Trophoblast cell (in vitro differentiated cells and primary cell): ENCODE measurements around the gene GTF3C2.

Source experiments
- DNase-seq, 2 donors: peaks; one replicate each; pipeline ENCODE4 v3.0.0-alpha.2; 2016
- H2AFZ ChIP-seq: 2 replicates; pipeline ENCODE4 v1.6.1; 2013; ENCODE audit warnings: low read length, moderate library complexity, mild to moderate bottlenecking; ENCODE audit not compliant: insufficient read depth, poor library complexity
- H2AK5ac ChIP-seq: 2 replicates; pipeline ENCODE4 v1.6.1; 2013; ENCODE audit warnings: mild to moderate bottlenecking, low read length
- H2BK120ac ChIP-seq: 2 replicates; pipeline ENCODE4 v1.6.1; 2013; ENCODE audit warnings: low read length, mild to moderate bottlenecking, moderate library complexity; ENCODE audit not compliant: insufficient read depth, poor library complexity
- H2BK12ac ChIP-seq: 2 replicates; pipeline ENCODE4 v1.6.1; 2013; ENCODE audit warnings: mild to moderate bottlenecking, low read length, moderate library complexity
- H2BK5ac ChIP-seq: 2 replicates; pipeline ENCODE4 v1.6.1; 2013; ENCODE audit warnings: low read length, low read depth, moderate library complexity, mild to moderate bottlenecking; ENCODE audit not compliant: poor library complexity
- H3K14ac ChIP-seq: 2 replicates; pipeline ENCODE4 v1.6.1; 2013; ENCODE audit warnings: mild to moderate bottlenecking, low read length
- H3K18ac ChIP-seq: 2 replicates; pipeline ENCODE4 v1.6.1; 2013; ENCODE audit warnings: mild to moderate bottlenecking, low read length
- H3K23ac ChIP-seq: 2 replicates; pipeline ENCODE4 v1.6.1; 2013; ENCODE audit warnings: low read length
- H3K27ac ChIP-seq: 2 replicates; pipeline ENCODE4 v1.5.1; 2013; ENCODE audit warnings: low read depth, mild to moderate bottlenecking, inconsistent platforms, low read length, moderate library complexity
- H3K27me3 ChIP-seq: 2 replicates; pipeline ENCODE4 v1.6.1; 2013; ENCODE audit warnings: inconsistent platforms, mild to moderate bottlenecking, low read length, moderate library complexity; ENCODE audit not compliant: insufficient read depth
- H3K36me3 ChIP-seq, 2 experiments: 1 replicate in 1 of 2; 2 replicates in 1 of 2; pipeline ENCODE4 v1.6.1; 2013; ENCODE audit warnings: low read length in 2 of 2, mild to moderate bottlenecking in 2 of 2, moderate library complexity in 1 of 2; ENCODE audit not compliant: insufficient read depth in 2 of 2, control insufficient read depth in 1 of 2
- H3K4ac ChIP-seq: 2 replicates; pipeline ENCODE4 v1.6.1; 2013; ENCODE audit warnings: low read depth, mild to moderate bottlenecking, low read length, moderate library complexity
- H3K4me1 ChIP-seq, 2 experiments: 1 replicate in 1 of 2; 2 replicates in 1 of 2; pipeline ENCODE4 v1.6.1; 2013; ENCODE audit warnings: low read length in 2 of 2, mild to moderate bottlenecking in 2 of 2, moderate library complexity in 1 of 2; ENCODE audit not compliant: insufficient read depth in 2 of 2, control insufficient read depth in 1 of 2
- H3K4me2 ChIP-seq: 2 replicates; pipeline ENCODE4 v1.6.1; 2013; ENCODE audit warnings: inconsistent platforms, mild to moderate bottlenecking, low read length, moderate library complexity
- H3K4me3 ChIP-seq: 2 replicates; pipeline ENCODE4 v1.5.1; 2013; ENCODE audit warnings: mild to moderate bottlenecking, low read depth, low read length, inconsistent platforms
- H3K79me1 ChIP-seq: one replicate; pipeline ENCODE4 v1.6.1; 2013; ENCODE audit warnings: low read length
- H3K79me2 ChIP-seq: 2 replicates; pipeline ENCODE4 v1.6.1; 2013; ENCODE audit warnings: low read length, mild to moderate bottlenecking; ENCODE audit not compliant: control insufficient read depth, insufficient read depth, poor library complexity
- H3K9ac ChIP-seq: 2 replicates; pipeline ENCODE4 v1.6.1; 2013; ENCODE audit warnings: mild to moderate bottlenecking, low read length
- H3K9me3 ChIP-seq: 2 replicates; pipeline ENCODE4 v1.6.1; 2013; ENCODE audit warnings: low read depth, mild to moderate bottlenecking, control low read depth, inconsistent platforms, low read length; ENCODE audit not compliant: insufficient read depth
- H4K12ac ChIP-seq: 2 replicates; pipeline ENCODE4 v1.6.1; 2013; ENCODE audit warnings: low read depth, mild to moderate bottlenecking, low read length, moderate library complexity
- H4K8ac ChIP-seq: 2 replicates; pipeline ENCODE4 v1.6.1; 2013; ENCODE audit warnings: low read depth, mild to moderate bottlenecking, low read length, moderate library complexity
- H4K91ac ChIP-seq: one replicate; pipeline ENCODE4 v1.6.1; 2013; ENCODE audit warnings: low read depth, mild to moderate bottlenecking, low read length, moderate library complexity
- WGBS: extraction: QIAGEN DNeasy Blood & Tissue Kit; methylation state at CpG from one replicate; pipeline ENCODE4 v1.1.7; 2013; ENCODE audit warnings: missing lambda C conversion rate; ENCODE audit not compliant: insufficient read length, insufficient coverage; ENCODE audit errors: extremely low coverage; 5-methylcytosine and 5-hydroxymethylcytosine counted together

GTF3C2 gene

GRCh38 chr2:27281442-27281841 is 75.1 kb downstream of the GTF3C2 start:
- Histone ChIP-seq H3K14ac (no peak overlapping the region), H3K18ac (no peak overlapping the region), H3K4ac (no peak overlapping the region), H3K27me3 (no peaks in the 10 kb centered on the region), H3K4me1 (peaks cover 4 to 7% of the 10 kb centered on the region in 2 experiments), H3K27ac (no peak overlapping the region), H3K4me3 (no peak overlapping the region), H2AFZ (no peak overlapping the region), H3K36me3 (no peaks in the 10 kb centered on the region), H3K79me2 (no peaks in the 10 kb centered on the region), H3K9ac (no peak overlapping the region), H4K8ac (no peak overlapping the region), H3K79me1 (no peaks in the 10 kb centered on the region), H2BK12ac (no peak overlapping the region), H2AK5ac (no peak overlapping the region), H2BK5ac (no peak overlapping the region), H3K4me2 (no peak overlapping the region), H3K9me3 (peaks cover 2% of the 10 kb centered on the region), H2BK120ac (no peak overlapping the region), H4K12ac (no peak overlapping the region), H3K23ac (no peak overlapping the region), H4K91ac (no peak overlapping the region)
- DNase-seq, result no peak
- no CpG with 5 or more reads among the region's 3 CpGs for WGBS

- Histone ChIP-seq H4K91ac (no peak overlapping the region), H2BK120ac (no peak overlapping the region), H3K9me3 (peaks cover 2% of the 10 kb centered on the region), H3K36me3 (no peaks in the 10 kb centered on the region), H3K9ac (no peak overlapping the region), H3K14ac (no peak overlapping the region), H4K8ac (no peak overlapping the region), H3K27me3 (no peaks in the 10 kb centered on the region), H2BK12ac (no peak overlapping the region), H3K23ac (no peak overlapping the region), H3K4me2 (no peak overlapping the region), H3K4ac (no peak overlapping the region), H2AFZ (no peak overlapping the region), H3K79me1 (no peaks in the 10 kb centered on the region), H3K4me1 (peaks cover 4 to 7% of the 10 kb centered on the region in 2 experiments), H3K18ac (no peak overlapping the region), H4K12ac (no peak overlapping the region), H2BK5ac (no peak overlapping the region), H3K4me3 (no peak overlapping the region), H3K27ac (no peak overlapping the region), H3K79me2 (no peaks in the 10 kb centered on the region), H2AK5ac (no peak overlapping the region)
- WGBS, result no CpG with 5 or more reads among the region's 3 CpGs
- DNase-seq, result no peak
These were observed 75.7 kb downstream of the GTF3C2 start for GRCh38 chr2:27280826-27281225.

DNA sequence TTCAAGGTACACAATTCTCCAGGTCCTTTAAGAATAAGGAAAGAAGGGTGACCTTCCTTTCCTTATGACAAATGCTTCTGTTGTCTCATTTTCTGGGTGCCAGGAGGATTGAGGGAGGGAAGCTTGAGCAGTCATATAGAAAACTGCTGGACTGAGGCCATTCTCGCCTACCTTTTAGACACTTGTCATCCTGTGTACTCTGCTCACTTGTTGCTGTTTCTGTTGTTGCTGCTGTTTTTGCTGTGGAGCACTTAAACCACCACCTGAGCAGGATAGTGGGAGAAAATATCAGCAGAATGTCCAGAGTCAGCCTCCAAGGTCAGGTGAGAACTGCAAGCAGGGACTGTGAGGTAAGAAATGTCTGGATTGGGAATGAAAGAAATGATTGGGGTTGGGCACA is 78.6 kb downstream of the GTF3C2 start:
- no peak overlapping the region for H3K4me3 ChIP-seq
- H3K27ac ChIP-seq, result no peak overlapping the region
- H2AK5ac ChIP-seq, result no peak overlapping the region
- no peak overlapping the region for H3K18ac ChIP-seq
- no peak for DNase-seq
- no peak overlapping the region for H2BK5ac ChIP-seq
- no peak overlapping the region for H3K9ac ChIP-seq
- H2AFZ ChIP-seq, result no peak overlapping the region
- no peak overlapping the region for H2BK120ac ChIP-seq
- no peaks in the 10 kb centered on the region for H3K79me1 ChIP-seq
- peaks cover 2% of the 10 kb centered on the region for H3K9me3 ChIP-seq
- no peaks in the 10 kb centered on the region for H3K36me3 ChIP-seq
- no peak overlapping the region for H3K4ac ChIP-seq
- H3K23ac ChIP-seq, result no peak overlapping the region
- no peaks in the 10 kb centered on the region for H3K79me2 ChIP-seq
- H4K12ac ChIP-seq, result no peak overlapping the region
- no peaks in the 10 kb centered on the region for H3K27me3 ChIP-seq
- H3K14ac ChIP-seq, result no peak overlapping the region
- no CpG with 5 or more reads among the region's 1 CpG for WGBS
- no peak overlapping the region for H4K8ac ChIP-seq
- H4K91ac ChIP-seq, result no peak overlapping the region
- no peak overlapping the region for H3K4me2 ChIP-seq
- peaks cover 4 to 7% of the 10 kb centered on the region in 2 experiments for H3K4me1 ChIP-seq
- no peak overlapping the region for H2BK12ac ChIP-seq
